Measurements from ENCODE around the gene GALNT16.

GALNT16 gene

DNA sequence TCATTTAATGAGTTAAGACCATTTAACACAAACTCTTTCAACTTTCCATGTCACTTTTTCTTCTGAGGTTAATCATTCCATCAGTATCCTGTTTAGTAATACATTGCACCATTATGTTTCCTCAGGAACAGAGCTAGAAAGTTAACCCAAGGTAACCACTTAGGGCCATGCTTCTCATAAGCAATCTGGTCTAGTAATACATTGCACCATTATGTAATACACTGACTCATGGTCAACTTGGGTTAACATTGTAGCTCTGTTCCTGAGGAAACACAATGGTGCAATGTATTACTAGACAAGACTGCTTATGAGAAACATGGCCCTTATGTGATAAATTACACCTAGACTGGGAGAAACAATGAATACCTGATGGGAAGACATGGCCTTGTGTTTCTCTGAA is 116.5 kb downstream of the GALNT16 start:
- ATAC-seq: no peak
- TF ChIP-seq ZFP3 (CRISPR knock-in tag; IDR thresholded peaks at IDR 0.05): no peak
- TF ChIP-seq TCF4 (CRISPR knock-in tag; IDR thresholded peaks at IDR 0.05; ENCODE audit: borderline replicate concordance): no peak
- TF ChIP-seq, protein P1, sequence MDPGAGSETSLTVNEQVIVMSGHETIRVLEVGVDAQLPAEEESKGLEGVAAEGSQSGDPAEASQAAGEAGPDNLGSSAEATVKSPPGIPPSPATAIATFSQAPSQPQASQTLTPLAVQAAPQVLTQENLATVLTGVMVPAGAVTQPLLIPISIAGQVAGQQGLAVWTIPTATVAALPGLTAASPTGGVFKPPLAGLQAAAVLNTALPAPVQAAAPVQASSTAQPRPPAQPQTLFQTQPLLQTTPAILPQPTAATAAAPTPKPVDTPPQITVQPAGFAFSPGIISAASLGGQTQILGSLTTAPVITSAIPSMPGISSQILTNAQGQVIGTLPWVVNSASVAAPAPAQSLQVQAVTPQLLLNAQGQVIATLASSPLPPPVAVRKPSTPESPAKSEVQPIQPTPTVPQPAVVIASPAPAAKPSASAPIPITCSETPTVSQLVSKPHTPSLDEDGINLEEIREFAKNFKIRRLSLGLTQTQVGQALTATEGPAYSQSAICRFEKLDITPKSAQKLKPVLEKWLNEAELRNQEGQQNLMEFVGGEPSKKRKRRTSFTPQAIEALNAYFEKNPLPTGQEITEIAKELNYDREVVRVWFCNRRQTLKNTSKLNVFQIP (CRISPR knock-in tag; IDR thresholded peaks at IDR 0.05; ENCODE audit: borderline replicate concordance, low read depth): no peak
- no peak for TF ChIP-seq ZFP30 (CRISPR knock-in tag; IDR thresholded peaks at IDR 0.05)
- no peak for TF ChIP-seq ZNF565 (CRISPR knock-in tag; conservative IDR thresholded peaks at IDR 0.05; ENCODE audit: low read depth)
- TF ChIP-seq, protein P2, sequence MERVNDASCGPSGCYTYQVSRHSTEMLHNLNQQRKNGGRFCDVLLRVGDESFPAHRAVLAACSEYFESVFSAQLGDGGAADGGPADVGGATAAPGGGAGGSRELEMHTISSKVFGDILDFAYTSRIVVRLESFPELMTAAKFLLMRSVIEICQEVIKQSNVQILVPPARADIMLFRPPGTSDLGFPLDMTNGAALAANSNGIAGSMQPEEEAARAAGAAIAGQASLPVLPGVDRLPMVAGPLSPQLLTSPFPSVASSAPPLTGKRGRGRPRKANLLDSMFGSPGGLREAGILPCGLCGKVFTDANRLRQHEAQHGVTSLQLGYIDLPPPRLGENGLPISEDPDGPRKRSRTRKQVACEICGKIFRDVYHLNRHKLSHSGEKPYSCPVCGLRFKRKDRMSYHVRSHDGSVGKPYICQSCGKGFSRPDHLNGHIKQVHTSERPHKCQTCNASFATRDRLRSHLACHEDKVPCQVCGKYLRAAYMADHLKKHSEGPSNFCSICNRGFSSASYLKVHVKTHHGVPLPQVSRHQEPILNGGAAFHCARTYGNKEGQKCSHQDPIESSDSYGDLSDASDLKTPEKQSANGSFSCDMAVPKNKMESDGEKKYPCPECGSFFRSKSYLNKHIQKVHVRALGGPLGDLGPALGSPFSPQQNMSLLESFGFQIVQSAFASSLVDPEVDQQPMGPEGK (CRISPR knock-in tag; IDR thresholded peaks at IDR 0.05; ENCODE audit: borderline replicate concordance): no peak
- TF ChIP-seq ZNF8 (CRISPR knock-in tag; IDR thresholded peaks at IDR 0.05): no peak
- TF ChIP-seq ZC3H10 (CRISPR knock-in tag; IDR thresholded peaks at IDR 0.05): no peak
- TF ChIP-seq SNAI2 (CRISPR knock-in tag; IDR thresholded peaks at IDR 0.05): no peak
- TF ChIP-seq, protein P3, sequence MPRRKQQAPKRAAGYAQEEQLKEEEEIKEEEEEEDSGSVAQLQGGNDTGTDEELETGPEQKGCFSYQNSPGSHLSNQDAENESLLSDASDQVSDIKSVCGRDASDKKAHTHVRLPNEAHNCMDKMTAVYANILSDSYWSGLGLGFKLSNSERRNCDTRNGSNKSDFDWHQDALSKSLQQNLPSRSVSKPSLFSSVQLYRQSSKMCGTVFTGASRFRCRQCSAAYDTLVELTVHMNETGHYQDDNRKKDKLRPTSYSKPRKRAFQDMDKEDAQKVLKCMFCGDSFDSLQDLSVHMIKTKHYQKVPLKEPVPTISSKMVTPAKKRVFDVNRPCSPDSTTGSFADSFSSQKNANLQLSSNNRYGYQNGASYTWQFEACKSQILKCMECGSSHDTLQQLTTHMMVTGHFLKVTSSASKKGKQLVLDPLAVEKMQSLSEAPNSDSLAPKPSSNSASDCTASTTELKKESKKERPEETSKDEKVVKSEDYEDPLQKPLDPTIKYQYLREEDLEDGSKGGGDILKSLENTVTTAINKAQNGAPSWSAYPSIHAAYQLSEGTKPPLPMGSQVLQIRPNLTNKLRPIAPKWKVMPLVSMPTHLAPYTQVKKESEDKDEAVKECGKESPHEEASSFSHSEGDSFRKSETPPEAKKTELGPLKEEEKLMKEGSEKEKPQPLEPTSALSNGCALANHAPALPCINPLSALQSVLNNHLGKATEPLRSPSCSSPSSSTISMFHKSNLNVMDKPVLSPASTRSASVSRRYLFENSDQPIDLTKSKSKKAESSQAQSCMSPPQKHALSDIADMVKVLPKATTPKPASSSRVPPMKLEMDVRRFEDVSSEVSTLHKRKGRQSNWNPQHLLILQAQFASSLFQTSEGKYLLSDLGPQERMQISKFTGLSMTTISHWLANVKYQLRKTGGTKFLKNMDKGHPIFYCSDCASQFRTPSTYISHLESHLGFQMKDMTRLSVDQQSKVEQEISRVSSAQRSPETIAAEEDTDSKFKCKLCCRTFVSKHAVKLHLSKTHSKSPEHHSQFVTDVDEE (CRISPR knock-in tag; IDR thresholded peaks at IDR 0.05): no peak
- no peak for TF ChIP-seq RARB (CRISPR knock-in tag; IDR thresholded peaks at IDR 0.05)
- no peak for TF ChIP-seq ESRRG (CRISPR knock-in tag; IDR thresholded peaks at IDR 0.05)
- TF ChIP-seq ISL1 (CRISPR knock-in tag; IDR thresholded peaks at IDR 0.05): no peak
- TF ChIP-seq ARNTL (CRISPR knock-in tag; IDR thresholded peaks at IDR 0.05; ENCODE audit: borderline replicate concordance, low read depth): no peak

DNA sequence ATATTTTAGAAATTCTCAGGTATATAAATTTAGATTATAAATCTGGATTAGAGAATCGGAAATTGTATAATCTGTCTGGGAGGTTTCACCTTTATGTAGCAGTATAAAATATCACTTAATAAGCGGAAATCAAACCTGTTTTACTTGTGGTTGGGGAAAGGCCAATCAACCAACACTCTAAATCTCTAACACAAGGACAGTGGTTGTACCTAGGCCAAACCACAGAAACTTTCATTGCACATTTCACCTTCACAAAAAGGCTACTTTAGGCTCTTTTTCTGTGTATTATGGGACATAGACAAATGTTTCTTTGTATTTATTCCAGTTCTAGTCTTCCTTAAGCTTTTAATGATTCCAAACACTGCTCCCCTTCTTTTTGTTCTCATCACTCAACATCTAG is 118.3 kb downstream of the GALNT16 start:
- no peak for ATAC-seq
- TF ChIP-seq ZNF8 (CRISPR knock-in tag; IDR thresholded peaks at IDR 0.05) (no peak), ARNTL (CRISPR knock-in tag; IDR thresholded peaks at IDR 0.05; ENCODE audit: borderline replicate concordance, low read depth) (no peak), PPARA (CRISPR knock-in tag; IDR thresholded peaks at IDR 0.05; ENCODE audit: borderline replicate concordance) (no peak), SNAI2 (CRISPR knock-in tag; IDR thresholded peaks at IDR 0.05) (no peak), ISL1 (CRISPR knock-in tag; IDR thresholded peaks at IDR 0.05) (no peak), ZFP3 (CRISPR knock-in tag; IDR thresholded peaks at IDR 0.05) (no peak), RARB (CRISPR knock-in tag; IDR thresholded peaks at IDR 0.05) (no peak), ZC3H10 (CRISPR knock-in tag; IDR thresholded peaks at IDR 0.05) (no peak), BACH2 (CRISPR knock-in tag; IDR thresholded peaks at IDR 0.05; ENCODE audit: borderline replicate concordance) (no peak), TCF4 (CRISPR knock-in tag; IDR thresholded peaks at IDR 0.05; ENCODE audit: borderline replicate concordance) (no peak), CSDC2 (CRISPR knock-in tag; IDR thresholded peaks at IDR 0.05) (no peak), ZNF70 (CRISPR knock-in tag; IDR thresholded peaks at IDR 0.05) (no peak), OSR1 (CRISPR knock-in tag; IDR thresholded peaks at IDR 0.05) (no peak), ZNF565 (CRISPR knock-in tag; conservative IDR thresholded peaks at IDR 0.05; ENCODE audit: low read depth) (no peak), TOX (CRISPR knock-in tag; IDR thresholded peaks at IDR 0.05; ENCODE audit: borderline replicate concordance) (no peak), GLIS3 (CRISPR knock-in tag; IDR thresholded peaks at IDR 0.05) (no peak)
- TF ChIP-seq, protein P3 (CRISPR knock-in tag; IDR thresholded peaks at IDR 0.05): no peak
- TF ChIP-seq, protein P4, sequence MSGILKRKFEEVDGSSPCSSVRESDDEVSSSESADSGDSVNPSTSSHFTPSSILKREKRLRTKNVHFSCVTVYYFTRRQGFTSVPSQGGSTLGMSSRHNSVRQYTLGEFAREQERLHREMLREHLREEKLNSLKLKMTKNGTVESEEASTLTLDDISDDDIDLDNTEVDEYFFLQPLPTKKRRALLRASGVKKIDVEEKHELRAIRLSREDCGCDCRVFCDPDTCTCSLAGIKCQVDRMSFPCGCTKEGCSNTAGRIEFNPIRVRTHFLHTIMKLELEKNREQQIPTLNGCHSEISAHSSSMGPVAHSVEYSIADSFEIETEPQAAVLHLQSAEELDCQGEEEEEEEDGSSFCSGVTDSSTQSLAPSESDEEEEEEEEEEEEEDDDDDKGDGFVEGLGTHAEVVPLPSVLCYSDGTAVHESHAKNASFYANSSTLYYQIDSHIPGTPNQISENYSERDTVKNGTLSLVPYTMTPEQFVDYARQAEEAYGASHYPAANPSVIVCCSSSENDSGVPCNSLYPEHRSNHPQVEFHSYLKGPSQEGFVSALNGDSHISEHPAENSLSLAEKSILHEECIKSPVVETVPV (CRISPR knock-in tag; IDR thresholded peaks at IDR 0.05): no peak
- TF ChIP-seq, protein P2 (CRISPR knock-in tag; IDR thresholded peaks at IDR 0.05; ENCODE audit: borderline replicate concordance): no peak
- TF ChIP-seq, protein P5, sequence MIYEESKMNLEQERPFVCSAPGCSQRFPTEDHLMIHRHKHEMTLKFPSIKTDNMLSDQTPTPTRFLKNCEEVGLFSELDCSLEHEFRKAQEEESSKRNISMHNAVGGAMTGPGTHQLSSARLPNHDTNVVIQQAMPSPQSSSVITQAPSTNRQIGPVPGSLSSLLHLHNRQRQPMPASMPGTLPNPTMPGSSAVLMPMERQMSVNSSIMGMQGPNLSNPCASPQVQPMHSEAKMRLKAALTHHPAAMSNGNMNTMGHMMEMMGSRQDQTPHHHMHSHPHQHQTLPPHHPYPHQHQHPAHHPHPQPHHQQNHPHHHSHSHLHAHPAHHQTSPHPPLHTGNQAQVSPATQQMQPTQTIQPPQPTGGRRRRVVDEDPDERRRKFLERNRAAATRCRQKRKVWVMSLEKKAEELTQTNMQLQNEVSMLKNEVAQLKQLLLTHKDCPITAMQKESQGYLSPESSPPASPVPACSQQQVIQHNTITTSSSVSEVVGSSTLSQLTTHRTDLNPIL (CRISPR knock-in tag; IDR thresholded peaks at IDR 0.05; ENCODE audit: low read depth): no peak

Data from SK-N-SH treated with all-trans-retinoic acid at 6 μM for 48 hours (cell line).